ENCODE measurements around the gene NCOA7.

The NCOA7 gene

DNA sequence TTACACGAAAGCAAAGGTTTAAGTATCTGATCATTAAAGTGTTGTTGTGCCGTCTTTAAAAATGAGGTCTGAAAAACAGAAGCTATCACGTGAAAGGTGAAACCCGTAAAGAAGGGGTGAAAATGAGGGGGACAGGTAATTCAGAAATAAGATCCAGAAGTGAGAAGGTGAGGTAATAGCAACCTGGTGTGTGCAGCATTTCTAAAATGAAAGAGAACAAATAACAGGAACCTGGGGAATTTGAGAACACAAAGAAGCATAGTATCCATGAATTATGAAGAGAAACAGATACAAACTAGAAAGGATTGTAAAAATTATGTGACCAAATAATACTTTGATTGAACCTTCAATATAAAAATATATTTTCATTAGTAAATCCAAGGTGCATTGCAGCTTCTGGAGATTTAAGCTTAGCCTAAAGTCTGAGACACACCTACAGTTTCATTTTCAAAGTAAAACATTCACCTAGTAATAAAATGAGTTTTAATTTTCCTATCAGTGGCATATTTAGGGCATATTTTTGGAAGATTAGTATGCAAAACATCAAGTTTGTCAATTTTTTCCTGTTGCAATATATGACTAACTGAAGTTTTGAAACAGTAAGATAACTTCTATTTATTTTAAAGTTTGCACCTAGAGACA is 39.9 kb upstream of the NCOA7 start:
- H3K27ac ChIP-seq (ENCODE audit: low read depth, low read length), result no peak overlapping the region
- H3K36me3 ChIP-seq (ENCODE audit: low read length), result no peaks in the 10 kb centered on the region
- H3K4me2 ChIP-seq (ENCODE audit: low read depth, low read length, poor library complexity, severe bottlenecking), result peak overlapping the region; percentile 78
- no peak overlapping the region for H3K4me3 ChIP-seq (ENCODE audit: insufficient read depth, low read length, poor library complexity, severe bottlenecking)
- H3K27me3 ChIP-seq (ENCODE audit: low read length), result no peaks in the 10 kb centered on the region
- no peaks in the 10 kb centered on the region for H3K9me2 ChIP-seq (replicated peaks; ENCODE audit: insufficient read depth, low read length)
- H4K20me1 ChIP-seq (ENCODE audit: low read depth, low read length), result no peaks in the 10 kb centered on the region
- H3K9ac ChIP-seq (ENCODE audit: low read length), result no peak overlapping the region
- H3F3A ChIP-seq (ENCODE audit: insufficient read depth), result peaks cover 26% of the 10 kb centered on the region
- no peaks in the 10 kb centered on the region for H3K79me2 ChIP-seq (ENCODE audit: insufficient read depth, low read length)
- TF ChIP-seq, protein P1, sequence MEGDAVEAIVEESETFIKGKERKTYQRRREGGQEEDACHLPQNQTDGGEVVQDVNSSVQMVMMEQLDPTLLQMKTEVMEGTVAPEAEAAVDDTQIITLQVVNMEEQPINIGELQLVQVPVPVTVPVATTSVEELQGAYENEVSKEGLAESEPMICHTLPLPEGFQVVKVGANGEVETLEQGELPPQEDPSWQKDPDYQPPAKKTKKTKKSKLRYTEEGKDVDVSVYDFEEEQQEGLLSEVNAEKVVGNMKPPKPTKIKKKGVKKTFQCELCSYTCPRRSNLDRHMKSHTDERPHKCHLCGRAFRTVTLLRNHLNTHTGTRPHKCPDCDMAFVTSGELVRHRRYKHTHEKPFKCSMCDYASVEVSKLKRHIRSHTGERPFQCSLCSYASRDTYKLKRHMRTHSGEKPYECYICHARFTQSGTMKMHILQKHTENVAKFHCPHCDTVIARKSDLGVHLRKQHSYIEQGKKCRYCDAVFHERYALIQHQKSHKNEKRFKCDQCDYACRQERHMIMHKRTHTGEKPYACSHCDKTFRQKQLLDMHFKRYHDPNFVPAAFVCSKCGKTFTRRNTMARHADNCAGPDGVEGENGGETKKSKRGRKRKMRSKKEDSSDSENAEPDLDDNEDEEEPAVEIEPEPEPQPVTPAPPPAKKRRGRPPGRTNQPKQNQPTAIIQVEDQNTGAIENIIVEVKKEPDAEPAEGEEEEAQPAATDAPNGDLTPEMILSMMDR (IDR thresholded peaks at IDR 0.05; ENCODE audit: insufficient read depth, low read length, poor library complexity, severe bottlenecking), result no peak
- TF ChIP-seq EZH2phosphoT487 (conservative IDR thresholded peaks at IDR 0.05; ENCODE audit: low read length), result no peak
- no peaks in the 10 kb centered on the region for H3K9me3 ChIP-seq (ENCODE audit: insufficient read depth, low read length)
- H2AFZ ChIP-seq (ENCODE audit: low read depth, low read length, severe bottlenecking), result no peak overlapping the region

DNA sequence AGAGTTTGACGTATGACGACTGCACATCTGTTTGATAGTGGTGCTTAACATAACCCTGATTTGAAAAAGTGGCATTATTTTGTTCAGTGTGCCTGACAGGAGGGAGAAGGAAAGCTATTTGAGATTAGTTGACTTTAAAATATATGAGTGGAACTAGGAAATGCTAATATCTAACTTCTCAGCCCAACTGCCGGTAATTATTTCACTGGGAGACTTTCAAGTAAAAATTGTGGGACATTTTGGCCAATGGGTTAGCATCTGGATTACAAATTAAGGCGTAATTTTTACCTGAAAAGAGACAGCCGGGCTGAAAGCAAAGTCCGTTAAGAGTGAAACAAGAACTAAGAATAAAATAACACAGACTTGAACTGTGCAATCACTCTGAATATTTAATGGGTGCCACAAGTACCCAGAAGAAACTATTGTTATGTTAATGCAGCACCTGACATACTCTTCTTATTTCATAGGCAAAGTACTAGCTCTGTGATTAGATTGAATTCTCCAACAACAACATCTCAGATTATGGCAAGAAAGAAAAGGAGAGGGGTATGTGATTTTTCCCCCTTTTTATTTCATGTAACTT is 39.3 kb upstream of the NCOA7 start:
- Histone ChIP-seq H3K79me2 (ENCODE audit: insufficient read depth, low read length) (no peaks in the 10 kb centered on the region), H3K4me2 (ENCODE audit: low read depth, low read length, poor library complexity, severe bottlenecking) (peak overlapping the region; percentile 78), H3K27me3 (ENCODE audit: low read length) (no peaks in the 10 kb centered on the region), H3K36me3 (ENCODE audit: low read length) (no peaks in the 10 kb centered on the region), H3K9me2 (replicated peaks; ENCODE audit: insufficient read depth, low read length) (no peaks in the 10 kb centered on the region), H3F3A (ENCODE audit: insufficient read depth) (peaks cover 26% of the 10 kb centered on the region), H3K4me3 (ENCODE audit: insufficient read depth, low read length, poor library complexity, severe bottlenecking) (no peak overlapping the region), H3K9me3 (ENCODE audit: insufficient read depth, low read length) (no peaks in the 10 kb centered on the region), H2AFZ (ENCODE audit: low read depth, low read length, severe bottlenecking) (no peak overlapping the region), H3K9ac (ENCODE audit: low read length) (no peak overlapping the region), H3K27ac (ENCODE audit: low read depth, low read length) (no peak overlapping the region), H4K20me1 (ENCODE audit: low read depth, low read length) (no peaks in the 10 kb centered on the region)
- TF ChIP-seq, protein P1 (IDR thresholded peaks at IDR 0.05; ENCODE audit: insufficient read depth, low read length, poor library complexity, severe bottlenecking), result no peak
- no peak for TF ChIP-seq EZH2phosphoT487 (conservative IDR thresholded peaks at IDR 0.05; ENCODE audit: low read length)

DNA sequence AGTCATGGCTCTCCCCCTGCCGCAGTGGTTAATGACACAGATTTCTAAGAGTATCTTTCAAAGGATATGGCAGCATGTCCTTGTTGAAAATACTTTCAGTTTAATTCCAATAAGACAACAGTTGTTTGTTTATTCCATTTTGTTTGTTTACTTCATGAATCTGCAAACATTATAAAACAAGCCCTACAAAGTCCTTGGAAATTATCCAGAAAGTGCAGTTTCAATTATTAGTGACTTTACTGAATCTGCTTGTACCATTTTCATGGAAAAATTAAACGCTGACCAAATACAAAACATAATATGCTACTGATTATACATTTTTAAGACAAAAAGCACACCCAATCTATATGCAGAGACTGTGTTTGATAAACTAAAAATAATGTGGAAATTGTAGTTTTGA is 38.0 kb upstream of the NCOA7 start:
- Histone ChIP-seq H3K27ac (ENCODE audit: low read depth, low read length) (no peak overlapping the region), H3K27me3 (ENCODE audit: low read length) (no peaks in the 10 kb centered on the region), H3K9ac (ENCODE audit: low read length) (no peak overlapping the region), H3K36me3 (ENCODE audit: low read length) (no peaks in the 10 kb centered on the region), H4K20me1 (ENCODE audit: low read depth, low read length) (no peaks in the 10 kb centered on the region), H3K9me2 (replicated peaks; ENCODE audit: insufficient read depth, low read length) (no peaks in the 10 kb centered on the region), H3K79me2 (ENCODE audit: insufficient read depth, low read length) (no peaks in the 10 kb centered on the region), H2AFZ (ENCODE audit: low read depth, low read length, severe bottlenecking) (no peak overlapping the region), H3K4me2 (ENCODE audit: low read depth, low read length, poor library complexity, severe bottlenecking) (no peak overlapping the region), H3F3A (ENCODE audit: insufficient read depth) (peaks cover 17% of the 10 kb centered on the region), H3K9me3 (ENCODE audit: insufficient read depth, low read length) (no peaks in the 10 kb centered on the region), H3K4me3 (ENCODE audit: insufficient read depth, low read length, poor library complexity, severe bottlenecking) (no peak overlapping the region)
- TF ChIP-seq, protein P1 (IDR thresholded peaks at IDR 0.05; ENCODE audit: insufficient read depth, low read length, poor library complexity, severe bottlenecking), result no peak
- TF ChIP-seq EZH2phosphoT487 (conservative IDR thresholded peaks at IDR 0.05; ENCODE audit: low read length), result no peak

All from SU-DHL-6 (cell line).